ENCODE data around the gene INMT.

The INMT gene

DNA sequence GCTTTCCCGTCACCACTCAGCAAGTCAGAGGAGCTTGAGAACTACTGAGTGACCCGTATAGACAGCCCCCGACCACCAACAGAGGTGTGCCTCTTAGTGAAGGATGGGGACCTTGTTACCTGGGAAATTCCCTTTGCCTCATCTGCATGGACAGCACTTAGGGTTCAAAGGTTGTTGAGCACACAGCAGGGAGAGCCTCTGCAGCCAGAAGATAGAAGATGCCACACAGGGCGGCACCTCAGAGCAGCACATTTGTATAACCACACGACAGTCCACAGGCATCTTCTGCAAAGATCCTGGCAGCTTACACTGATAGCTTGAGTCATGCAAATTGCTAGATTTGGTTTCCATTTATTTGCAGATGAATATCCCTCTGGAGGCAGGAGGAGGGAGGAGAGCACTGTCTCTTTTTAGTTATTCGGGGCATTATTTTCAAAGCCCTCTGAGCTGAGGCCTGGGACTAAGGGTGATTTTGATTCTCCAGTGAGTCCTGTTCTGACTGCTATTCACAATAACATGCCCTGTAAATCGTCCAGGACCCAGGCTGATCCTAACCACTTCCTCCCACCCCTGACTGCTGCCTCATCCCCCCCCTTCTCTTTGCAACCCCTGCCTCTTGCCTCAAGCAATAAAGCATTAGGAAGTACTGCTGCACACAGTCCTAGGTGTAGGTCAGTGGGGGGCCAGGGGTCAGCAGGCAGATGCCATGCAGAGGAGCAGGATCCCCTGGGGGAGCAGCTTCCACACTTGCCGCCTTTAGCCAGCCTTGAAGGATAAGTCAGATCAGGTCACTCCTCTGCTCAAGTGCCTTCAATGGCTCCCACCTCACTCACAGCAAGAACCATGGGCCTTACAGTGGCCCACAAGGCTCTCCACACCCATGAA lies 24.6 kb upstream of the INMT start:
- 28 to 36% methylated on average over 8 of the region's 8 CpGs for WGBS, 2 experiments

GRCh38 chr7:30728591-30729100 lies 23.3 kb upstream of the INMT start:
- Histone ChIP-seq H3K27me3 (ENCODE audit: control insufficient read depth, insufficient read depth, low read length, poor library complexity, severe bottlenecking) (no peaks in the 10 kb centered on the region), H3K4me1 (ENCODE audit: control insufficient read depth, insufficient read depth, low read length) (peaks cover 6% of the 10 kb centered on the region), H3K4me3 (ENCODE audit: insufficient read depth, low read depth, low read length) (no peak overlapping the region), H3K9me3 (ENCODE audit: control insufficient read depth, low read length) (no peaks in the 10 kb centered on the region), H3K36me3 (ENCODE audit: control insufficient read depth, insufficient read depth, low read length) (no peaks in the 10 kb centered on the region), H3K27ac (ENCODE audit: insufficient read depth, low read depth, low read length, poor library complexity, severe bottlenecking) (no peak overlapping the region)
- WGBS, 2 experiments = 81 to 82% methylated on average over 6 of the region's 6 CpGs

More for the DNA sequence above, 24.6 kb upstream of the INMT start:
- Histone ChIP-seq H3K36me3 (ENCODE audit: control insufficient read depth, insufficient read depth, low read length) (no peaks in the 10 kb centered on the region), H3K27me3 (ENCODE audit: control insufficient read depth, insufficient read depth, low read length, poor library complexity, severe bottlenecking) (no peaks in the 10 kb centered on the region), H3K4me3 (ENCODE audit: insufficient read depth, low read depth, low read length) (no peak overlapping the region), H3K27ac (ENCODE audit: insufficient read depth, low read depth, low read length, poor library complexity, severe bottlenecking) (no peak overlapping the region), H3K4me1 (ENCODE audit: control insufficient read depth, insufficient read depth, low read length) (peaks cover 6% of the 10 kb centered on the region), H3K9me3 (ENCODE audit: control insufficient read depth, low read length) (no peaks in the 10 kb centered on the region)

- no peaks in the 10 kb centered on the region for H3K27me3 ChIP-seq (ENCODE audit: control insufficient read depth, insufficient read depth, low read length, poor library complexity, severe bottlenecking)
- no peaks in the 10 kb centered on the region for H3K36me3 ChIP-seq (ENCODE audit: control insufficient read depth, insufficient read depth, low read length)
- H3K27ac ChIP-seq (ENCODE audit: insufficient read depth, low read depth, low read length, poor library complexity, severe bottlenecking) = no peak overlapping the region
- H3K4me1 ChIP-seq (ENCODE audit: control insufficient read depth, insufficient read depth, low read length) = peaks cover 6% of the 10 kb centered on the region
- 82 to 86% methylated on average over 2 of the region's 2 CpGs for whole genome bisulfite sequencing, 2 experiments
- H3K9me3 ChIP-seq (ENCODE audit: control insufficient read depth, low read length) = no peaks in the 10 kb centered on the region
- no peak overlapping the region for H3K4me3 ChIP-seq (ENCODE audit: insufficient read depth, low read depth, low read length)
These were observed 22.3 kb upstream of the INMT start for GRCh38 chr7:30729642-30730041.

GRCh38 chr7:30730097-30730496 lies 21.8 kb upstream of the INMT start:
- no peak overlapping the region for H3K27ac ChIP-seq (ENCODE audit: insufficient read depth, low read depth, low read length, poor library complexity, severe bottlenecking)
- 93 to 96% methylated on average over 2 of the region's 2 CpGs for WGBS, 2 experiments
- H3K36me3 ChIP-seq (ENCODE audit: control insufficient read depth, insufficient read depth, low read length) = no peaks in the 10 kb centered on the region
- no peaks in the 10 kb centered on the region for H3K27me3 ChIP-seq (ENCODE audit: control insufficient read depth, insufficient read depth, low read length, poor library complexity, severe bottlenecking)
- H3K9me3 ChIP-seq (ENCODE audit: control insufficient read depth, low read length) = no peaks in the 10 kb centered on the region
- no peak overlapping the region for H3K4me3 ChIP-seq (ENCODE audit: insufficient read depth, low read depth, low read length)
- peaks cover 6% of the 10 kb centered on the region for H3K4me1 ChIP-seq (ENCODE audit: control insufficient read depth, insufficient read depth, low read length)

DNA sequence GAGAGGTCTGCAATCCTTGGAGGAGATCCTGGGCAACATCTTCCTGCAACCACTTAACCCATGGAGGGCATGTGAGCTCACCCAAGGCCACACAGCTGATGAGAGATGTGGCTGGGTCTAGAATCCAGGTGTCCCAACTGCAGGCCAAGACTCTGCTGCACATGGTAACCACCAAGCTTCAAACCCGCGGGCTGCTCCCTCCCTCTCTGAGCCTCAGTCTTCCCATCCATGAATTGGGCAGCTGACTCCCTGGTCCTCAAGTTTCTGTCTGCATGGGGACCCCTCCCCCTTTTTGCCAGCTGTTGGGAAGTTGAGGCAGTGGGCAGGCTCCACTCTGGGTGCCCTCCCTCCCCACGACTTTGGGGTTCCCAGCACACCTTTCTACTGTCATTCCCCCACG lies 20.9 kb upstream of the INMT start:
- 91 to 93% methylated on average over 4 of the region's 4 CpGs for WGBS, 2 experiments
- no peaks in the 10 kb centered on the region for H3K36me3 ChIP-seq (ENCODE audit: control insufficient read depth, insufficient read depth, low read length)
- H3K9me3 ChIP-seq (ENCODE audit: control insufficient read depth, low read length) = no peaks in the 10 kb centered on the region
- H3K27me3 ChIP-seq (ENCODE audit: control insufficient read depth, insufficient read depth, low read length, poor library complexity, severe bottlenecking) = no peaks in the 10 kb centered on the region
- no peak overlapping the region for H3K4me3 ChIP-seq (ENCODE audit: insufficient read depth, low read depth, low read length)
- peaks cover 6% of the 10 kb centered on the region for H3K4me1 ChIP-seq (ENCODE audit: control insufficient read depth, insufficient read depth, low read length)
- no peak overlapping the region for H3K27ac ChIP-seq (ENCODE audit: insufficient read depth, low read depth, low read length, poor library complexity, severe bottlenecking)

GRCh38 chr7:30731581-30731980 lies 20.4 kb upstream of the INMT start:
- WGBS, 2 experiments = 89% methylated on average over 11 of the region's 11 CpGs
- H3K27me3 ChIP-seq (ENCODE audit: control insufficient read depth, insufficient read depth, low read length, poor library complexity, severe bottlenecking) = no peaks in the 10 kb centered on the region
- no peaks in the 10 kb centered on the region for H3K36me3 ChIP-seq (ENCODE audit: control insufficient read depth, insufficient read depth, low read length)
- H3K27ac ChIP-seq (ENCODE audit: insufficient read depth, low read depth, low read length, poor library complexity, severe bottlenecking) = no peak overlapping the region
- H3K9me3 ChIP-seq (ENCODE audit: control insufficient read depth, low read length) = no peaks in the 10 kb centered on the region
- peaks cover 6% of the 10 kb centered on the region for H3K4me1 ChIP-seq (ENCODE audit: control insufficient read depth, insufficient read depth, low read length)
- no peak overlapping the region for H3K4me3 ChIP-seq (ENCODE audit: insufficient read depth, low read depth, low read length)

DNA sequence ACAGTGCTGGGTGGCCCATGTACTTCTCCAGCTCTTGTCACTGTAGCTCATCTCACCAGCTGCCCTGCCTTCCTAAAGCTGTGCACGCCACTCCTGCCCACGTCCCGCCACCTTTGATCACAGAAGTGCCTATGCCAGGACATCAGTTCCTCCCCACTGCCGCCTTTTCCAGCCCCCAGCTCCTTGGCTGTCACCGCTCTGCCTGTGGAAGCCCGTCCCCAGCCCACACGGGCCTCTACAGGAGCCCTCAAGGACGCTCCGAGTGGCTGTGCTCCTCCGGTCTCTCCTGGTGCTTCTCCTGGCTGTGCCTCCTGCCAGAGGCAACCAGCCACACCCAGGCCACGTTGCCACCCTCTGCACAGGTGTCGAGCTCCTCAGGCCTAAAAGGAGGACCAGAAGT lies 19.3 kb upstream of the INMT start:
- H3K9me3 ChIP-seq (ENCODE audit: control insufficient read depth, low read length) = no peaks in the 10 kb centered on the region
- WGBS, 2 experiments = 86% methylated on average over 12 of the region's 12 CpGs
- H3K36me3 ChIP-seq (ENCODE audit: control insufficient read depth, insufficient read depth, low read length) = no peaks in the 10 kb centered on the region
- no peak overlapping the region for H3K4me3 ChIP-seq (ENCODE audit: insufficient read depth, low read depth, low read length)
- H3K27me3 ChIP-seq (ENCODE audit: control insufficient read depth, insufficient read depth, low read length, poor library complexity, severe bottlenecking) = no peaks in the 10 kb centered on the region
- H3K27ac ChIP-seq (ENCODE audit: insufficient read depth, low read depth, low read length, poor library complexity, severe bottlenecking) = no peak overlapping the region
- no peaks in the 10 kb centered on the region for H3K4me1 ChIP-seq (ENCODE audit: control insufficient read depth, insufficient read depth, low read length)

DNA sequence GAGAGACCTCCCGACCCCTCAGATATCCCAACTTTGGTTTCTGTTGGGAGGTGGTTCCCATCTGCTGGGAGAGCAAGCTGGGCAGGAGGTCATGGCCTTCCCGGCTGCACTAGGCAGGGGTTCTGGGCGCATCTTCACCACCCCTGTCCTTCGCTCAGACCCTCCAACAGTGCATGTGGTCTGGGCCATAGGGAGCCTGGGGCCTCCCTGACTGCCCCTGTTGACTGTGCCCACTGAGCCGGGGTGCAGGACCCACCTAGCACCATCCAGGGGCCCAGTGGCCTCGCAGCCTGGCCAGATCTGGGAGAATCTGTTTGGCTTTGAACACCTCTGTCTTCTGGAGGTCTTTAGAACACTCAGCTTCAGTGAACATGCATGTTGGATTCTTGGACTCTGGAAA lies 18.7 kb upstream of the INMT start:
- H3K4me3 ChIP-seq (ENCODE audit: insufficient read depth, low read depth, low read length) = no peak overlapping the region
- no peak overlapping the region for H3K27ac ChIP-seq (ENCODE audit: insufficient read depth, low read depth, low read length, poor library complexity, severe bottlenecking)
- H3K9me3 ChIP-seq (ENCODE audit: control insufficient read depth, low read length) = no peaks in the 10 kb centered on the region
- WGBS, 2 experiments = 93% methylated on average over 6 of the region's 6 CpGs
- no peaks in the 10 kb centered on the region for H3K27me3 ChIP-seq (ENCODE audit: control insufficient read depth, insufficient read depth, low read length, poor library complexity, severe bottlenecking)
- no peaks in the 10 kb centered on the region for H3K4me1 ChIP-seq (ENCODE audit: control insufficient read depth, insufficient read depth, low read length)
- H3K36me3 ChIP-seq (ENCODE audit: control insufficient read depth, insufficient read depth, low read length) = no peaks in the 10 kb centered on the region

- no peaks in the 10 kb centered on the region for H3K36me3 ChIP-seq (ENCODE audit: control insufficient read depth, insufficient read depth, low read length)
- no peaks in the 10 kb centered on the region for H3K9me3 ChIP-seq (ENCODE audit: control insufficient read depth, low read length)
- WGBS, 2 experiments = 95% methylated on average over 11 of the region's 11 CpGs
- no peaks in the 10 kb centered on the region for H3K27me3 ChIP-seq (ENCODE audit: control insufficient read depth, insufficient read depth, low read length, poor library complexity, severe bottlenecking)
- no peaks in the 10 kb centered on the region for H3K4me1 ChIP-seq (ENCODE audit: control insufficient read depth, insufficient read depth, low read length)
- H3K4me3 ChIP-seq (ENCODE audit: insufficient read depth, low read depth, low read length) = no peak overlapping the region
- no peak overlapping the region for H3K27ac ChIP-seq (ENCODE audit: insufficient read depth, low read depth, low read length, poor library complexity, severe bottlenecking)
These were observed 18.2 kb upstream of the INMT start for GRCh38 chr7:30733691-30734090.

GRCh38 chr7:30734497-30734896 lies 17.4 kb upstream of the INMT start:
- Histone ChIP-seq H3K9me3 (ENCODE audit: control insufficient read depth, low read length) (no peaks in the 10 kb centered on the region), H3K36me3 (ENCODE audit: control insufficient read depth, insufficient read depth, low read length) (no peaks in the 10 kb centered on the region), H3K4me3 (ENCODE audit: insufficient read depth, low read depth, low read length) (no peak overlapping the region), H3K4me1 (ENCODE audit: control insufficient read depth, insufficient read depth, low read length) (no peaks in the 10 kb centered on the region), H3K27ac (ENCODE audit: insufficient read depth, low read depth, low read length, poor library complexity, severe bottlenecking) (no peak overlapping the region), H3K27me3 (ENCODE audit: control insufficient read depth, insufficient read depth, low read length, poor library complexity, severe bottlenecking) (no peaks in the 10 kb centered on the region)
- 73 to 76% methylated on average over 7 of the region's 7 CpGs for WGBS, 2 experiments

Data from ectodermal cell (in vitro differentiated cells).